HUES64 (cell line): ENCODE data around the gene LRATD1. TPM values are rescaled to one million over a fixed set of nuclear protein-coding genes. Genes with fewer than 3 reads are reported as not detected.

Source experiments
- H3K27ac ChIP-seq: 2 replicates; pipeline ENCODE4 v1.7.0; 2013; ENCODE audit warnings: low read depth, low read length, inconsistent platforms
- H3K27me3 ChIP-seq: 2 replicates; pipeline ENCODE4 v1.6.1; 2013; ENCODE audit warnings: mild to moderate bottlenecking, low read length; ENCODE audit not compliant: insufficient read depth
- H3K36me3 ChIP-seq: 2 replicates; pipeline ENCODE4 v1.6.1; 2013; ENCODE audit warnings: mild to moderate bottlenecking, low read length; ENCODE audit not compliant: insufficient read depth
- H3K4me1 ChIP-seq: 2 replicates; pipeline ENCODE4 v1.6.1; 2013; ENCODE audit warnings: mild to moderate bottlenecking, low read length, moderate library complexity; ENCODE audit not compliant: insufficient read depth
- H3K4me3 ChIP-seq: 2 replicates; pipeline ENCODE4 v1.5.1; 2013; ENCODE audit warnings: mild to moderate bottlenecking, low read length, moderate library complexity
- H3K9ac ChIP-seq: 2 replicates; pipeline ENCODE4 v1.6.1; 2013; ENCODE audit warnings: mild to moderate bottlenecking, low read depth, low read length
- H3K9me3 ChIP-seq: 2 replicates; pipeline ENCODE4 v1.6.1; 2013; ENCODE audit warnings: low read depth, low read length; ENCODE audit not compliant: insufficient read depth
- WGBS: fragments of 150-250, 120-280 bp; methylation state at CpG from one replicate; pipeline ENCODE4 v1.1.7; 2013; ENCODE audit warnings: missing lambda C conversion rate; 5-methylcytosine and 5-hydroxymethylcytosine counted together
- polyA plus RNA-seq, 2 experiments: library from polyadenylated mRNA; stranded (reverse); fragments of 50-300 nt; gene quantifications; one replicate each; pipeline ENCODE4 v1.2.3, GENCODE V29; 2013

The LRATD1 gene
- 0.95 TPM for polyA plus RNA-seq (2013, experiment 1 of 2)
- polyA plus RNA-seq (2013, experiment 2 of 2): 1.3 TPM

GRCh38 chr2:14632133-14632936 is at the start of gene LRATD1:
Gene LRATD1 (plus strand): TSS chr2:14632717. CDS start chr2:14633980, 1,263 bp downstream.
- no peak within 1 kb of the TSS for H3K9ac ChIP-seq
- no peaks in the 10 kb centered on the region for H3K9me3 ChIP-seq
- peak within 1 kb of the TSS; percentile 74 for H3K4me3 ChIP-seq
- H3K36me3 ChIP-seq: no peaks in the 10 kb centered on the region
- H3K27me3 ChIP-seq: peaks cover 84% of the 10 kb centered on the region
- 1% methylated on average over 81 of the region's 81 CpGs for WGBS
- no peak within 1 kb of the TSS for H3K27ac ChIP-seq
- peaks cover 9% of the 10 kb centered on the region for H3K4me1 ChIP-seq

DNA sequence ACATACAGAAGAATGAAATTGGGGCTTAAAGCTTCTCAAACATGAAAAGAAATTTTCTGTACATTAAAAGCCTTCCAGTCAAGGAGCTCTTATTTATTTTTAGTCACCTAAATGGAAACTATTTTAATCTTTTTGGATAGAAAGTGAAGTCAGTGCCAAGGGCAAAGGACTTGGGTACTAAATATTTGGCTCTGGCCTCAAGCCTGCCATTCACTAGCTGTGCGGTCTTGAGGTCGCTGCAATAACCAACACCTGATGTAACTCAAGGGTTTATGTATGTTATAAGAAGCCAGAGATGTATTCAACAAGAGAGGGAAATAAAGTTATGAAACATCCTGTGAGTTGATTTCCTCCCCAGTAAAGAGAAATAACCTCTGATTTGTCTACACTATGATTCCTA is 49.5 kb upstream of the LRATD1 start:
- WGBS: 92% methylated on average over 2 of the region's 2 CpGs
- no peaks in the 10 kb centered on the region for H3K27me3 ChIP-seq
- H3K4me1 ChIP-seq: no peaks in the 10 kb centered on the region
- no peaks in the 10 kb centered on the region for H3K36me3 ChIP-seq
- H3K9me3 ChIP-seq: no peaks in the 10 kb centered on the region
- H3K9ac ChIP-seq: no peak overlapping the region
- H3K27ac ChIP-seq: no peak overlapping the region
- H3K4me3 ChIP-seq: no peak overlapping the region

- Histone ChIP-seq H3K9me3 (no peaks in the 10 kb centered on the region), H3K27ac (no peak overlapping the region), H3K4me3 (no peak overlapping the region), H3K36me3 (no peaks in the 10 kb centered on the region), H3K4me1 (no peaks in the 10 kb centered on the region), H3K27me3 (no peaks in the 10 kb centered on the region), H3K9ac (no peak overlapping the region)
- WGBS: 94% methylated on average over 4 of the region's 4 CpGs
These were observed 48.7 kb upstream of the LRATD1 start for GRCh38 chr2:14583802-14584201.

- H3K27me3 ChIP-seq: no peaks in the 10 kb centered on the region
- no peaks in the 10 kb centered on the region for H3K36me3 ChIP-seq
- H3K4me3 ChIP-seq: no peak overlapping the region
- H3K9me3 ChIP-seq: no peaks in the 10 kb centered on the region
- H3K4me1 ChIP-seq: no peaks in the 10 kb centered on the region
- H3K9ac ChIP-seq: no peak overlapping the region
- H3K27ac ChIP-seq: no peak overlapping the region
- 92% methylated on average over 4 of the region's 4 CpGs for WGBS
These were observed 45.4 kb upstream of the LRATD1 start for GRCh38 chr2:14587119-14587518.

GRCh38 chr2:14601156-14601770 is 31.3 kb upstream of the LRATD1 start:
- H3K9me3 ChIP-seq: no peaks in the 10 kb centered on the region
- no peaks in the 10 kb centered on the region for H3K4me1 ChIP-seq
- H3K27me3 ChIP-seq: no peaks in the 10 kb centered on the region
- no peak overlapping the region for H3K9ac ChIP-seq
- no peak overlapping the region for H3K27ac ChIP-seq
- H3K36me3 ChIP-seq: no peaks in the 10 kb centered on the region
- no peak overlapping the region for H3K4me3 ChIP-seq
- WGBS: over 99% methylated on average over 3 of the region's 3 CpGs

GRCh38 chr2:14602309-14602708 is 30.2 kb upstream of the LRATD1 start:
- H3K27me3 ChIP-seq: no peaks in the 10 kb centered on the region
- no peak overlapping the region for H3K4me3 ChIP-seq
- H3K9me3 ChIP-seq: no peaks in the 10 kb centered on the region
- 78% methylated on average over 1 of the region's 1 CpG for WGBS
- no peak overlapping the region for H3K9ac ChIP-seq
- no peaks in the 10 kb centered on the region for H3K4me1 ChIP-seq
- H3K27ac ChIP-seq: no peak overlapping the region
- no peaks in the 10 kb centered on the region for H3K36me3 ChIP-seq

GRCh38 chr2:14603676-14604075 is 28.8 kb upstream of the LRATD1 start:
- Histone ChIP-seq H3K27me3 (no peaks in the 10 kb centered on the region), H3K36me3 (no peaks in the 10 kb centered on the region), H3K9me3 (no peaks in the 10 kb centered on the region), H3K9ac (no peak overlapping the region), H3K4me1 (no peaks in the 10 kb centered on the region), H3K27ac (no peak overlapping the region), H3K4me3 (no peak overlapping the region)
- 75% methylated on average over 2 of the region's 2 CpGs for whole genome bisulfite sequencing

GRCh38 chr2:14608245-14608644 is 24.3 kb upstream of the LRATD1 start:
- no peak overlapping the region for H3K27ac ChIP-seq
- 90% methylated on average over 2 of the region's 2 CpGs for WGBS
- H3K4me1 ChIP-seq: no peaks in the 10 kb centered on the region
- no peak overlapping the region for H3K9ac ChIP-seq
- no peaks in the 10 kb centered on the region for H3K9me3 ChIP-seq
- H3K36me3 ChIP-seq: no peaks in the 10 kb centered on the region
- H3K27me3 ChIP-seq: no peaks in the 10 kb centered on the region
- no peak overlapping the region for H3K4me3 ChIP-seq

- Histone ChIP-seq H3K27ac (no peak overlapping the region), H3K4me3 (no peak overlapping the region), H3K9ac (no peak overlapping the region), H3K4me1 (no peaks in the 10 kb centered on the region), H3K27me3 (no peaks in the 10 kb centered on the region), H3K9me3 (no peaks in the 10 kb centered on the region), H3K36me3 (no peaks in the 10 kb centered on the region)
These were observed 18.5 kb upstream of the LRATD1 start for GRCh38 chr2:14614017-14614416.

DNA sequence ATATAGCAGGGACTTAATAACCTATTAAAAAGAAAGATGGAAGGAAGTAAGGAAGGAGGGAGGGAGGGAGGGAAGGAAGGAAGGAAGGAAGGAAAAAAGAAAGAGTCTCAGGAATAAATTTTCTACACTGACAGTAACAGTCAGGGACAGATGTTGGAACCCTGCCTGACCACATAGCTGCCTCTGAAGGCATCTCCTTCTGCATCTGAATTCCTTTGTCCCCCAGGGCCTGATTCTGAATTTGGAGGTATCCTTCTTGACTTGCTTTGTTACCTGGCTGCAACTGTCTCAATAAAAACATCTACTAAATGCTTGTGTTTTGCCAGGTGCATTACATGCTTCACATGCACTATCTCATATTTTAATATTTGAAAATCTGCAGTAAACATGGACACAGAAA is 17.4 kb upstream of the LRATD1 start:
- no peak overlapping the region for H3K27ac ChIP-seq

GRCh38 chr2:14615760-14616159 is 16.8 kb upstream of the LRATD1 start:
- no peaks in the 10 kb centered on the region for H3K27me3 ChIP-seq
- H3K4me3 ChIP-seq: no peak overlapping the region
- WGBS: 97% methylated on average over 9 of the region's 9 CpGs
- no peaks in the 10 kb centered on the region for H3K36me3 ChIP-seq
- H3K27ac ChIP-seq: no peak overlapping the region
- H3K4me1 ChIP-seq: no peaks in the 10 kb centered on the region
- no peak overlapping the region for H3K9ac ChIP-seq
- H3K9me3 ChIP-seq: no peaks in the 10 kb centered on the region

More for the DNA sequence above, 17.4 kb upstream of the LRATD1 start:
- no peaks in the 10 kb centered on the region for H3K9me3 ChIP-seq
- H3K27me3 ChIP-seq: no peaks in the 10 kb centered on the region
- no peaks in the 10 kb centered on the region for H3K4me1 ChIP-seq
- no peaks in the 10 kb centered on the region for H3K36me3 ChIP-seq
- no peak overlapping the region for H3K4me3 ChIP-seq
- H3K9ac ChIP-seq: no peak overlapping the region
